Tibial nerve (tissue), 3 donors: ENCODE results near the gene TPGS1.

Source experiments
- POLR2A ChIP-seq, 2 donors: fragments of 450-650 bp; IDR thresholded peaks; one replicate each; pipeline ENCODE4 v1.6.1; 2017; ENCODE audit warnings: antibody characterized with exemption in 2 of 2, mild to moderate bottlenecking in 2 of 2, moderate library complexity in 2 of 2
- TF ChIP-seq, protein P1 (sequence below), 5 experiments: fragments of 200-600 bp in 3 of 5; fragments of 450-650 bp in 2 of 5; sonication (generic) in 3 of 5; IDR thresholded peaks; one replicate each; pipeline ENCODE4 v1.5.1; 2016 to 2019; ENCODE audit warnings: antibody characterized with exemption in 5 of 5, mild to moderate bottlenecking in 3 of 5, moderate library complexity in 2 of 5

- TF ChIP-seq, protein P1, sequence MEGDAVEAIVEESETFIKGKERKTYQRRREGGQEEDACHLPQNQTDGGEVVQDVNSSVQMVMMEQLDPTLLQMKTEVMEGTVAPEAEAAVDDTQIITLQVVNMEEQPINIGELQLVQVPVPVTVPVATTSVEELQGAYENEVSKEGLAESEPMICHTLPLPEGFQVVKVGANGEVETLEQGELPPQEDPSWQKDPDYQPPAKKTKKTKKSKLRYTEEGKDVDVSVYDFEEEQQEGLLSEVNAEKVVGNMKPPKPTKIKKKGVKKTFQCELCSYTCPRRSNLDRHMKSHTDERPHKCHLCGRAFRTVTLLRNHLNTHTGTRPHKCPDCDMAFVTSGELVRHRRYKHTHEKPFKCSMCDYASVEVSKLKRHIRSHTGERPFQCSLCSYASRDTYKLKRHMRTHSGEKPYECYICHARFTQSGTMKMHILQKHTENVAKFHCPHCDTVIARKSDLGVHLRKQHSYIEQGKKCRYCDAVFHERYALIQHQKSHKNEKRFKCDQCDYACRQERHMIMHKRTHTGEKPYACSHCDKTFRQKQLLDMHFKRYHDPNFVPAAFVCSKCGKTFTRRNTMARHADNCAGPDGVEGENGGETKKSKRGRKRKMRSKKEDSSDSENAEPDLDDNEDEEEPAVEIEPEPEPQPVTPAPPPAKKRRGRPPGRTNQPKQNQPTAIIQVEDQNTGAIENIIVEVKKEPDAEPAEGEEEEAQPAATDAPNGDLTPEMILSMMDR (IDR thresholded peaks at IDR 0.05), result no peak
- TF ChIP-seq POLR2A (IDR thresholded peaks at IDR 0.05), result no peak
Measured at GRCh38 chr19:512547-513365, 5.5 kb downstream of the TPGS1 start.
